ENCODE data around the gene METTL26.

Gene METTL26

DNA sequence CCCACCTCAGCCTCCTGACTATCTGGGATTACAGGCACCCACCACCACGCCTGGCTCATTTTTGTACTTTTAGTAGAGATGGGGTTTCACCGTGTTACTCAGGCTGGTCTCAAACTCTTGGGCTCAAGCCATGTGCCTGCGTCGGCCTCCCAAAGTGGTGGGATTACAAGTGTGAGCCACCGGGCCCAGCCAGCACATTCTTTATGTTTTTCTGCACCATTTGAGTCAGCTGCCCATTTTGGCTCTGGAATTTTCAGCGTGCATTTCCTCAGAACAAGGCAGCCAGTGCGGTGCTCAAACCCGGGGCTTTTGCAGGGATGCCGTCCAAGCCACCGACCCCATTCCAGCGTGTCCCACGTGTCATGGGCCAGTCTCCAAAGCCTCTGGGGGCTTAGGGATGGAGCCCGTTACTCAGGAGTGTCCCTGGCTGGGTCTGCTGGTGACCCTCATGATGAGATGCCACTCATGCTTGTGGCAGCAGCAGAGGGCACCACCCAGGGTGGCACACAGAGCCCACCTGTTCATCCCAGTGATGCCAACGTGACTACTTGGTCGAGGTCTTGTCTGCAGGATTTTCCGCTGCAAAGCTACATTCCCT lies 50.0 kb downstream of the METTL26 start:
- Mint-ChIP-seq H3K27ac (no peak overlapping the region), H3K36me3 (ENCODE audit: low read depth) (no peaks in the 10 kb centered on the region), H3K4me3 (no peak overlapping the region), H3K27me3 (ENCODE audit: low read depth) (no peaks in the 10 kb centered on the region), H3K4me1 (ENCODE audit: low read depth) (peaks cover 13% of the 10 kb centered on the region), H3K9me3 (no peaks in the 10 kb centered on the region)

DNA sequence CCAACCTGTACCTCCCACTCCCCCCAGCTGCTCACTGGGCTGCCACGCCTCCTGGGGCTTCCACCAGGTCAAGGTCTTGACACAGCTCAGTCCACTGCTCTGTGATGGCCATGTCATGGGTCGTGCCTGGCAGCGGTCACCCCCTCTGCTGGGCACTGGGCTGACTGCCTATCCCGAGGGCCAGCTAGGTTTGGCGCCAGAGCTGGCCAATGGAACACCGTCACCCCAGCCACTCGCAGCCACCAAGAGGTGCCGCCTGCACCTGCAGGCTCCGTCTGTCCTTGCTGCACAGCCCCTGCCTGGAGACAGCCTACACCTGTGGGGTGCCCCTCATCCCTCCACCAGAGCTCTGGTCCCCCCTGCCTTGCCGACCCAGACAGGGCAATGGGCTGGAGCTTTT lies 50.8 kb downstream of the METTL26 start:
- Mint-ChIP-seq H3K9me3 (no peaks in the 10 kb centered on the region), H3K36me3 (ENCODE audit: low read depth) (no peaks in the 10 kb centered on the region), H3K4me3 (no peak overlapping the region), H3K27ac (no peak overlapping the region), H3K4me1 (ENCODE audit: low read depth) (peaks cover 7% of the 10 kb centered on the region), H3K27me3 (ENCODE audit: low read depth) (no peaks in the 10 kb centered on the region)
